ENCODE data around the gene GOLGA8B.
"Not testable (repeated sequence)": the region's sequence is repeated elsewhere in the genome, so short reads cannot be mapped to it uniquely, and the experiment has no call there.

GOLGA8B gene

GRCh38 chr15:34583399-34584329 is at the start of gene GOLGA8B:
Gene GOLGA8B, minus strand, starts transcription at chr15:34583651. Its CDS starts 47,739 bp downstream, at chr15:34535912.
- DNase-seq: peak; percentile 77

GRCh38 chr15:34633165-34633564 is 49.7 kb upstream of the GOLGA8B start:
- DNase-seq: not testable (repeated sequence)

- no peak for DNase-seq
Measured at GRCh38 chr15:34628577-34629152, 45.2 kb upstream of the GOLGA8B start.

GRCh38 chr15:34625007-34625406 is 41.6 kb upstream of the GOLGA8B start:
- DNase-seq: no peak

DNA sequence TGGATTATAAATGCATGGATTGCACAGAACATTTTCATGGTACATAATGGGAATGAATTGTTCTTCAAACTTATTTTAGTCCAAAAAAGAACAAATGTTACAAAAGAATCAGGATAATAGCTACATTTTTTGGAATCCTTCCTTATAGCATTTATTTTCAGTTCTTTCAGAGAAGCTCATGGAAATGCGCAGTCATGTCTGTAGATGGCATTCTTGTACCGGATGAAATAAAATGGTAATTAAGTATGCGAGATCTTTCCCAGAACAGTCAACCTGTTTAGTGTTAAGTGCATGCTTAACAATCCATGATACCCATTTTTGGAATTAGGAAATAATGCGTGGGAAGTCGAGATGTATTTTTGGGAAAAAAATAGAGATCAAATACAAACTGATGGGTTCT is 38.2 kb upstream of the GOLGA8B start:
- DNase-seq: no peak

DNA sequence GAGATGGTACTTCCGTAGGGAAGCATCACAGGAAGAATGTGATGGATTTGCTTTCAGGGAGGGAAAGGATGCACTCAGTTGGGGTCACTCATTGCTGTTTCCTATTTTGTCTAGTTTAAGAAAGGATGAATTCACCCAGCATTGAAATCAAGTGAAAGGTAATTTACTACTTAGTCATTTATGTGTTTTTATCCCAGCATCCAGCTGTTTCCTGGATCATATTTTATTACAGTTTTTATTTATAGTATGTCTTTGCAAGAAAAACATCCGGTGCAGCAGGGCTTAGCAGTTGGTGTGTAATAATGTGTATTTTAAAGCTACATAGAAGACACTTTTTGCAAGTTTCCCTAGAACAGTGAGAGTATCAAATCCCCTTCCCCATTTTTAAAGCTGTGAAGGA is 37.4 kb upstream of the GOLGA8B start:
- DNase-seq: no peak

- no peak for DNase-seq
Measured at GRCh38 chr15:34620142-34620541, 36.7 kb upstream of the GOLGA8B start.

GRCh38 chr15:34619151-34619550 is 35.7 kb upstream of the GOLGA8B start:
- no peak for DNase-seq

GRCh38 chr15:34618073-34618472 is 34.6 kb upstream of the GOLGA8B start:
- no peak for DNase-seq

GRCh38 chr15:34616613-34617012 is 33.2 kb upstream of the GOLGA8B start:
- no peak for DNase-seq

GRCh38 chr15:34613997-34614396 is 30.5 kb upstream of the GOLGA8B start:
- no peak for DNase-seq

DNA sequence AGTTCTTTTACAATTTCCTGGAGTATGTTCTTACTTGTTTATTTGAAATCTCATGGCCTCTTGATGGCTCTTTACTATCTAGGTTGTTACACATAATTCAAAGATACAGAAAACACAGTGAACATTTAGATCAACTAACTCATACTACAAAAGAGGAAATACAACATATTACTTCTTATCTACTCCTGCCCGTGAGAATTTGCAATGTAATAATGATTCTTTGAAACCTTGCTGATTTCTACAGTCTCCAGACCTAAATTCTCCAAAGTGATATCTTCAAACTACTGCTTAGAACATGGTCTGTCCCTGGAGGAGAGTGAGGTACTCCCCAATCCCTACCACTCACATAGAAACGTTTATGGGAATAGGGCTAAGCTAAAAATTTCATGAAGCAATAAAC is 29.9 kb upstream of the GOLGA8B start:
- DNase-seq: no peak

GRCh38 chr15:34610354-34610753 is 26.9 kb upstream of the GOLGA8B start:
- no peak for DNase-seq

DNA sequence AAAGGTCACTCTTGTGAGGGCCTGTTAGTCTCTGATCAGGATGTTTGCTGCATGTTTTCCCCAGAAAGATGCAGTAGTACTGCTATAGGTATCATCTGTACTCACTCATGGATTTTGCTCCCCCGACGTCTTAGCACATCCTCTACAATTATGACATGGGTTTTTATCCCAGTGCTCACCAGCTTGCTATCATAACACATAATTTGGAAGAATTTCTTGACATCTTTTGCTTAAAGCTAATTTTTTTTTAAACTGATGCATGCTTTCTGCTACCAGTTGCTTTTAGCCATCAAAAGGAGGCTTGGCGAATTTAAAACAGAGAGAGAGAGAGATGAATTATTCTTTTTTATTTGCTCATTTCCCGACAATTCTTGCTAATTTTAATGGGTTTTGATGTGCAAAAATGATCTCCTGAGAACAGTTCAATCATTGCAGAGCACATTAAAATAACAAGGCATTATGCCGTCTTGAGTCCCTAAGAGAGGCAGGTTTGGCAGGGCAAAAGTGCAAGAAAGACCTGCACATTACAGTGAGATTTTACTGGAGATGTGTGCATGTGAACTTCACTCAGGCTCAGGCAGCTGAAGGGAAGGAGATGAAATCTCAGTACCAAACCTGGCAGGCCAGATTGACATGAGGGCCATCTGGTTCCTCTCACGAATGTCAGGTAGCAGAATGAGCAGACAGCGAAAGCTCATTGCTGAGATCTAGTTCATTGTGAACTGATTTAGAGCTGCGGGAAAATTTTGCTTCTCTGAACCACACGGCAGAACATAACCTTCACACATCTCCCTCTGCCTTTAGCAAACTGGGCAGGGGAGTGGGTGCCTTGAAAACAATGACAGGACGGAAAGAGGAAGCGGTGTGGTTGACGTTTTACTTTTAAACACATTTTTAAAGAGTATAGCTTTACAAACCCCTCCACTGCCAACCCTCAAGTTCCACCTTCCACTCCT is 25.9 kb upstream of the GOLGA8B start:
- no peak for DNase-seq

DNA sequence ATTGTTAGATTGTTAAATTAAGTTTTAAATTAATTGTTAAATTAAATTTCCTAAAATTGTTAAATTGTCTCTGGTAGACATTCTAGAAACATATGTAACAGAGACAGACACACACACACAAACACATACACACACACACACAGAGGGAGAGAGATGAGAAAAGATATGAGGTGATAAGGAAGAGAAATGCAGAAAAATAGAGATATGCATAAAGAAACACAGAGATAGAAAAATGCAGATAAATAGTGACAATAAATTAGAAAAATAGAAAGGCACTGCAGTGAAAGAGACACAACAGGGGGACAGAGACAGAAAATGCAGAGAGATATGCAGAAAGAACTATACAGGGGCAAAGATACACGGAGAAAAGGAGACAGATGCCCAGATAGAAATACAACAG is 25.1 kb upstream of the GOLGA8B start:
- no peak for DNase-seq

DNA sequence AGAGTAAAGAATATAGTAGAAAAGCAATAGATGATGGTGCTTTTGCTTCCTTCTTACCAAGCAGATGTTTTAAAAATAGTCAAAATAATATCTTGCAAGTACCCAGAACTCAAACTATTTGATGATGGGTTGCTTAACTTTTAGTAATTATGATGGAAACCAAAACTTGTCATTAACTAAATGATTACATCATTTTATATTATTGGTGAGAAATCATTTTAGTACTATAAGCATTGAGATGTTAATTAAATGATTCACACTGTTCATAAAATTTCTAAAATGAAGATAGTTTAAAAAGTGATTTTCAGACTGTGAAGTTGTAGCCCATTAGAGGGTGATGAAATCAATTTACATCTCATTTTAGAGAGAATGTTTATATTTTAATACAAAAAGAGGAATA is 24.4 kb upstream of the GOLGA8B start:
- no peak for DNase-seq

DNA sequence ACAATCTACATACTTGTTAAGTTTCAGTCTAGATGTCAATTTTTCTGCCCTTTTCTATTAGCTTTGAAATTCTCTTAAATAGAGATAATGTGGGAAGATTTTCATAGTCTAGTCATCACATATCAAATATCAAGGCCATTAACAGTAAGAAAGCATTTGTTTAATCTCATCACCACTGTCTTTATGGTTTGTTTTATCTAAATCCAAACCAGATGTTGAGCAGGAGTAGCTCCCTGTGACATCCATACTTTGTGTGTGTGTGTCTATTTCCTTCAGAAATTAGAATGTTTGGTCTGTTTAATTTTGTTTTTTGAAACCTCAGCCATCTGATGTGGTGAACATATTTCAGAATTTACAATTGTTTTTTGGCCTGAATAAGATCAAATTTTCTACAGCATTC is 23.1 kb upstream of the GOLGA8B start:
- no peak for DNase-seq

GRCh38 chr15:34606131-34606530 is 22.7 kb upstream of the GOLGA8B start:
- DNase-seq: no peak

GRCh38 chr15:34603095-34603494 is 19.6 kb upstream of the GOLGA8B start:
- no peak for DNase-seq

DNA sequence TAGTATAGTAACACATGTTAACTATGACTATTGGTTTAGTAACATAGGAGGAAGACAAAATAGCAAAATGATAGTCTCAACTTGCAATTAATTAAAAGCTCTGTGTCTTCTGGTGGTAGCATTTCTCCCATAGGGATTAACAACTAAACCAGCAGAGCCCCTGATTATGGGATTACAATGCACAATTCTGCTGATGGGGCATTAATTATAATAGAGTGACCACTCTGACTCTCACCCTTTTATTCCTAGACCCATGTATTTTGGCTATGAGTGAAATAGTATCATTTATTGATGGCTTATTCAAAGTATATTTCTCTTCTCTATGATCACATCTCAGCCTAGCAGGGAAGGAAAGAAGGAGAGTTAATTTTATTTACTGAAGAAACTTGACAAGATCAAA is 17.5 kb upstream of the GOLGA8B start:
- DNase-seq: no peak

GRCh38 chr15:34598799-34599585 is 15.5 kb upstream of the GOLGA8B start:
- DNase-seq: no peak

- DNase-seq: no peak
Measured at GRCh38 chr15:34597316-34597715, 13.9 kb upstream of the GOLGA8B start.

Measured in activated CD8-positive, alpha-beta memory T cell treated with anti-CD3 and anti-CD28 coated beads, Interleukin-2, amount 50 U/mL, for 4 hours (primary cell).